Measurements from ENCODE around the gene SV2C. TPM values are rescaled to one million over a fixed set of nuclear protein-coding genes. Genes with fewer than 3 reads are reported as not detected.

The SV2C gene
- total RNA-seq, 1 donor from 2014 or later: 0.18 TPM

DNA sequence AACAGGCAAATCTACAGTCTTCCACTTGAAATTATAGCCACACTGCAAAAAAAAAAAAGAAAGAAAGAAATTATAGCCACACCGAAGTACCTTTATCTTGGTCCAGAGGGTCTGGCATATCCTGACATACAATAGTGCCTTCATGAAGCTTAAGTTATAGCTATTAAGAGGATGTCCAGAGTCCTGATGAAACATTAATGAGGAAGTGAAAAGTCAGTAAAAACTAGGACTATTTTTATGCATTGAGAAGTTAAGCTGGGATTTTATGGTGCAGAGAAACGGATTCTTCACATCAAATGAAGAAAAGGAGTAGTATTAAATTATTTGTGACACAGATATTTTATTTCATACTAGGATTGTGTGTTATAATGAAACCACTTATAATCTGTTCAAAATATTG is 123.9 kb downstream of the SV2C start:
- DNase-seq (ENCODE audit: low spot score in 2 of 2, unreplicated experiment in 2 of 2): no peak
- H3K4me3 Mint-ChIP-seq: no peak overlapping the region
- no peak overlapping the region for H3K27ac Mint-ChIP-seq
- peaks cover 11% of the 10 kb centered on the region for H3K4me1 Mint-ChIP-seq
- no peaks in the 10 kb centered on the region for H3K36me3 Mint-ChIP-seq
- H3K9me3 Mint-ChIP-seq: peaks cover 6% of the 10 kb centered on the region
- TF ChIP-seq, protein P1, sequence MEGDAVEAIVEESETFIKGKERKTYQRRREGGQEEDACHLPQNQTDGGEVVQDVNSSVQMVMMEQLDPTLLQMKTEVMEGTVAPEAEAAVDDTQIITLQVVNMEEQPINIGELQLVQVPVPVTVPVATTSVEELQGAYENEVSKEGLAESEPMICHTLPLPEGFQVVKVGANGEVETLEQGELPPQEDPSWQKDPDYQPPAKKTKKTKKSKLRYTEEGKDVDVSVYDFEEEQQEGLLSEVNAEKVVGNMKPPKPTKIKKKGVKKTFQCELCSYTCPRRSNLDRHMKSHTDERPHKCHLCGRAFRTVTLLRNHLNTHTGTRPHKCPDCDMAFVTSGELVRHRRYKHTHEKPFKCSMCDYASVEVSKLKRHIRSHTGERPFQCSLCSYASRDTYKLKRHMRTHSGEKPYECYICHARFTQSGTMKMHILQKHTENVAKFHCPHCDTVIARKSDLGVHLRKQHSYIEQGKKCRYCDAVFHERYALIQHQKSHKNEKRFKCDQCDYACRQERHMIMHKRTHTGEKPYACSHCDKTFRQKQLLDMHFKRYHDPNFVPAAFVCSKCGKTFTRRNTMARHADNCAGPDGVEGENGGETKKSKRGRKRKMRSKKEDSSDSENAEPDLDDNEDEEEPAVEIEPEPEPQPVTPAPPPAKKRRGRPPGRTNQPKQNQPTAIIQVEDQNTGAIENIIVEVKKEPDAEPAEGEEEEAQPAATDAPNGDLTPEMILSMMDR (IDR thresholded peaks at IDR 0.05; ENCODE audit: unreplicated experiment): no peak
- H3K27me3 Mint-ChIP-seq (ENCODE audit: low read depth): no peaks in the 10 kb centered on the region

GRCh38 chr5:76209297-76209696 is 126.1 kb downstream of the SV2C start:
- no peak for DNase-seq (ENCODE audit: low spot score in 2 of 2, unreplicated experiment in 2 of 2)
- TF ChIP-seq, protein P1 (IDR thresholded peaks at IDR 0.05; ENCODE audit: unreplicated experiment): no peak
- Mint-ChIP-seq H3K4me3 (no peak overlapping the region), H3K4me1 (peaks cover 11% of the 10 kb centered on the region), H3K27me3 (ENCODE audit: low read depth) (peaks cover 6% of the 10 kb centered on the region), H3K27ac (no peak overlapping the region), H3K9me3 (peaks cover 8% of the 10 kb centered on the region), H3K36me3 (no peaks in the 10 kb centered on the region)

DNA sequence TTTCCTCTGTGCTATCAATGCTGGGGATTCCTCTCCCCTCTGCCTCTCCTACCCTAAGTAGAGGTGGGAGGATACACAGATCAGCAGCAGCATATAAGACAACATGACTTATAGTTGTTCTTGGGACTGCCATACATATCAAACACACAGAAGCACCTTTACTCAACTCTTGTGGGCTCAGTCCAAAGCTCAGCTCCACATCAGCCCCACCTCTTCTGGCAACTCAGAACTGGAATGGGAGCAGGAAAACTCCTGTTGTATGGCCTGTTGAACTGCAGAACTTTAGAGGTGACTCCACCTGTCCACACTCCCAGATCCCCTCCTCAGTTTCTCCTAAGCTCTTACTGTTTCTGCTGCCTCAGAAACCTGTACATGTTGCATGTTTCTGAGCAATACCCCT is 127.8 kb downstream of the SV2C start:
- TF ChIP-seq, protein P1 (IDR thresholded peaks at IDR 0.05; ENCODE audit: unreplicated experiment): no peak
- Mint-ChIP-seq H3K9me3 (peaks cover 14% of the 10 kb centered on the region), H3K4me3 (no peak overlapping the region)

GRCh38 chr5:76213858-76214257 is 130.7 kb downstream of the SV2C start:
- Mint-ChIP-seq H3K4me3 (no peak overlapping the region), H3K27ac (no peak overlapping the region), H3K9me3 (peaks cover 14% of the 10 kb centered on the region), H3K27me3 (ENCODE audit: low read depth) (peaks cover 6% of the 10 kb centered on the region), H3K36me3 (no peaks in the 10 kb centered on the region), H3K4me1 (peaks cover 4% of the 10 kb centered on the region)
- TF ChIP-seq, protein P1 (IDR thresholded peaks at IDR 0.05; ENCODE audit: unreplicated experiment): no peak
- DNase-seq (ENCODE audit: low spot score in 2 of 2, unreplicated experiment in 2 of 2): no peak

More for the DNA sequence above, 127.8 kb downstream of the SV2C start:
- Mint-ChIP-seq H3K27ac (no peak overlapping the region), H3K36me3 (no peaks in the 10 kb centered on the region), H3K27me3 (ENCODE audit: low read depth) (peaks cover 6% of the 10 kb centered on the region), H3K4me1 (peaks cover 4% of the 10 kb centered on the region)
- no peak for DNase-seq (ENCODE audit: low spot score in 2 of 2, unreplicated experiment in 2 of 2)

DNA sequence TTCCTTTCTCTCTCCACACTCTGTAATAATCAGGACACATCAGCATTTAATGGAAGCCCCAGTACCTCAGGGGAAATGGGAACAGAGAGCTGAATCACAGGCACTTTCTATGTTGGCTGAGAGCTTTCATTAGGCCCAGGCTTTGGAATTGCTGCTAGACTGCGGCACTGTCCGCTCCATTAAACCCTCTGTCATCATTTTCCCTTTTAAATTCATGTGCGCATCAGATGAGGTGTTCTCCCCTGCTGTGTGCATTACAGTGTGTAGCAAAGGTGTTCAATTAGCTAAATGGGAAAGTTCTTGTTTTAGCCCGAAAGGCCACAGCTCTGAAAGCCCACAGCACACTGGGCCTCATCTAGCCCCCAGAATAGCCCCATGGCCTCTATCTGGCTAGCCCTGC is 133.6 kb downstream of the SV2C start:
- no peak for DNase-seq (ENCODE audit: low spot score in 2 of 2, unreplicated experiment in 2 of 2)
- Mint-ChIP-seq H3K9me3 (peaks cover 8% of the 10 kb centered on the region), H3K4me1 (no peaks in the 10 kb centered on the region), H3K36me3 (no peaks in the 10 kb centered on the region), H3K27me3 (ENCODE audit: low read depth) (peaks cover 6% of the 10 kb centered on the region), H3K4me3 (no peak overlapping the region), H3K27ac (no peak overlapping the region)
- TF ChIP-seq, protein P1 (IDR thresholded peaks at IDR 0.05; ENCODE audit: unreplicated experiment): no peak

GRCh38 chr5:76219636-76220035 is 136.5 kb downstream of the SV2C start:
- H3K27ac Mint-ChIP-seq: no peak overlapping the region
- no peaks in the 10 kb centered on the region for H3K27me3 Mint-ChIP-seq (ENCODE audit: low read depth)
- H3K9me3 Mint-ChIP-seq: peaks cover 3% of the 10 kb centered on the region
- peaks cover 5% of the 10 kb centered on the region for H3K4me1 Mint-ChIP-seq
- no peaks in the 10 kb centered on the region for H3K36me3 Mint-ChIP-seq
- DNase-seq (ENCODE audit: low spot score in 2 of 2, unreplicated experiment in 2 of 2): no peak
- no peak overlapping the region for H3K4me3 Mint-ChIP-seq
- TF ChIP-seq, protein P1 (IDR thresholded peaks at IDR 0.05; ENCODE audit: unreplicated experiment): no peak
